ENCODE data around the gene DYNC2I2.

The DYNC2I2 gene

GRCh38 chr9:128642675-128643245 is 13.9 kb downstream of the DYNC2I2 start:
- H3K4me3 ChIP-seq (ENCODE audit: low read depth, low read length), result no peak overlapping the region
- TF ChIP-seq, protein P1, sequence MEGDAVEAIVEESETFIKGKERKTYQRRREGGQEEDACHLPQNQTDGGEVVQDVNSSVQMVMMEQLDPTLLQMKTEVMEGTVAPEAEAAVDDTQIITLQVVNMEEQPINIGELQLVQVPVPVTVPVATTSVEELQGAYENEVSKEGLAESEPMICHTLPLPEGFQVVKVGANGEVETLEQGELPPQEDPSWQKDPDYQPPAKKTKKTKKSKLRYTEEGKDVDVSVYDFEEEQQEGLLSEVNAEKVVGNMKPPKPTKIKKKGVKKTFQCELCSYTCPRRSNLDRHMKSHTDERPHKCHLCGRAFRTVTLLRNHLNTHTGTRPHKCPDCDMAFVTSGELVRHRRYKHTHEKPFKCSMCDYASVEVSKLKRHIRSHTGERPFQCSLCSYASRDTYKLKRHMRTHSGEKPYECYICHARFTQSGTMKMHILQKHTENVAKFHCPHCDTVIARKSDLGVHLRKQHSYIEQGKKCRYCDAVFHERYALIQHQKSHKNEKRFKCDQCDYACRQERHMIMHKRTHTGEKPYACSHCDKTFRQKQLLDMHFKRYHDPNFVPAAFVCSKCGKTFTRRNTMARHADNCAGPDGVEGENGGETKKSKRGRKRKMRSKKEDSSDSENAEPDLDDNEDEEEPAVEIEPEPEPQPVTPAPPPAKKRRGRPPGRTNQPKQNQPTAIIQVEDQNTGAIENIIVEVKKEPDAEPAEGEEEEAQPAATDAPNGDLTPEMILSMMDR (IDR thresholded peaks at IDR 0.05; ENCODE audit: control insufficient read depth, extremely low read depth, insufficient read depth), result no peak
- DNase-seq (ENCODE audit: low read depth), result no peak

- DNase-seq (ENCODE audit: low read depth), result no peak
- no peak overlapping the region for H3K4me3 ChIP-seq (ENCODE audit: low read depth, low read length)
- TF ChIP-seq, protein P1 (IDR thresholded peaks at IDR 0.05; ENCODE audit: control insufficient read depth, extremely low read depth, insufficient read depth), result no peak
Observed at GRCh38 chr9:128640603-128641002, 16.0 kb downstream of the DYNC2I2 start.

DNA sequence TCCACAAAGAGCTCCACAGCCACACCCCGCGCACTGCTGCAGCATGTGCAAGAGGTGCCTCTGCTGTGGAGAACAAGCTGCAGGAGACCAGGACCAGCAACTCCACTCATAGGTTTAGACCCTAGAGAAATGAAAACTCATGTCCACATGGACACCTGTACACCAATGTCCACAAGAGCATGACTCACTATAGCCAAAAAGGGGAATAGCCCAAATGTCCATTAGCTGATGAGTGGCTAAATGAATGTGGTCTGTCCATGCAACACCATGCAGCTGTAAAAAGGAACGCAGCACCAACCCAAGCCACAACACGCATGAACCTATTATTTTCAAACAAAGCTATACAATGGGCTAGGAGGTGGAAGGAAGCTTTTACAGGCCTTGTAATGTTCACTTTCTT is 18.1 kb downstream of the DYNC2I2 start:
- TF ChIP-seq, protein P1 (IDR thresholded peaks at IDR 0.05; ENCODE audit: control insufficient read depth, extremely low read depth, insufficient read depth), result no peak
- no peak overlapping the region for H3K4me3 ChIP-seq (ENCODE audit: low read depth, low read length)
- no peak for DNase-seq (ENCODE audit: low read depth)

DNA sequence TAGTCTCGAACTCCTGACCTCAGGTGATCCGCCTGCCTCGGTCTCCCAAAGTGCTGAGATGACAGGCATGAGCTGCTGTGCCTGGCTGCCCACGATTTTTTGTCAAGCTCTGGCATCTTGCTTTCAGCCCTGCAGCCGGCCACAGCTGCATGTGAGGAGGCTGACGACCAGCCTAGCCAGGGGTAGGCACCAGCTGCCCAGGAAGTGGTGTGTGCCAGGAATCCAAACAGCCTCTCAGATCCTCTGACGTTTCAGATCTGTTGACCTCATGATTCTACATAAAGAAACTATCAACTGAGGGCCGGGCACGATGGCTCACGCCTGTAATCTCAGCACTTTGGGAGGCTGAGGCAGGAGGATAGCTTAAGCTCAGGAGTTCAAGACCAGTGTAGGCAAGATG is 19.0 kb downstream of the DYNC2I2 start:
- DNase-seq (ENCODE audit: low read depth), result no peak
- TF ChIP-seq, protein P1 (IDR thresholded peaks at IDR 0.05; ENCODE audit: control insufficient read depth, extremely low read depth, insufficient read depth), result no peak

GRCh38 chr9:128636556-128637530 is 19.8 kb downstream of the DYNC2I2 start:
- DNase-seq (ENCODE audit: low read depth), result no peak
- TF ChIP-seq, protein P1 (IDR thresholded peaks at IDR 0.05; ENCODE audit: control insufficient read depth, extremely low read depth, insufficient read depth), result no peak
- H3K4me3 ChIP-seq (ENCODE audit: low read depth, low read length), result no peak overlapping the region

More for the DNA sequence above, 19.0 kb downstream of the DYNC2I2 start:
- no peak overlapping the region for H3K4me3 ChIP-seq (ENCODE audit: low read depth, low read length)

- H3K4me3 ChIP-seq (ENCODE audit: low read depth, low read length), result no peak overlapping the region
- TF ChIP-seq, protein P1 (IDR thresholded peaks at IDR 0.05; ENCODE audit: control insufficient read depth, extremely low read depth, insufficient read depth), result peak; percentile 65
- DNase-seq (ENCODE audit: low read depth), result peak; percentile 35
Observed at GRCh38 chr9:128636024-128636390, 20.6 kb downstream of the DYNC2I2 start.
